ENCODE measurements around the gene C3orf80.
"Not testable (repeated sequence)": the region's sequence is repeated elsewhere in the genome, so short reads cannot be mapped to it uniquely, and the experiment has no call there.

- TF ChIP-seq POLR2AphosphoS5 (IDR thresholded peaks at IDR 0.05; ENCODE audit: low read depth, low read length); EP300 (IDR thresholded peaks at IDR 0.05; ENCODE audit: borderline replicate concordance in 1 of 2, low read depth in 1 of 2, low read length in 1 of 2); TAF1 (IDR thresholded peaks at IDR 0.05; ENCODE audit: borderline replicate concordance, low read depth, low read length); GABPA (IDR thresholded peaks at IDR 0.05; ENCODE audit: low read depth); EZH2phosphoT487 (IDR thresholded peaks at IDR 0.05; ENCODE audit: borderline replicate concordance, low read depth); NFIC (IDR thresholded peaks at IDR 0.05; ENCODE audit: borderline replicate concordance); USF2 (IDR thresholded peaks at IDR 0.05; ENCODE audit: borderline replicate concordance, low read depth, low read length); MXI1 (IDR thresholded peaks at IDR 0.05; ENCODE audit: low read depth, low read length); TCF12 (IDR thresholded peaks at IDR 0.05); IRF3 (IDR thresholded peaks at IDR 0.05; ENCODE audit: low read depth, low read length); SIN3A (IDR thresholded peaks at IDR 0.05; ENCODE audit: borderline replicate concordance, low read depth, low read length); FOXM1 (IDR thresholded peaks at IDR 0.05; ENCODE audit: low read depth); REST (IDR thresholded peaks at IDR 0.05; ENCODE audit: low read depth, low read length): not testable (repeated sequence)
- TF ChIP-seq, protein P1, sequence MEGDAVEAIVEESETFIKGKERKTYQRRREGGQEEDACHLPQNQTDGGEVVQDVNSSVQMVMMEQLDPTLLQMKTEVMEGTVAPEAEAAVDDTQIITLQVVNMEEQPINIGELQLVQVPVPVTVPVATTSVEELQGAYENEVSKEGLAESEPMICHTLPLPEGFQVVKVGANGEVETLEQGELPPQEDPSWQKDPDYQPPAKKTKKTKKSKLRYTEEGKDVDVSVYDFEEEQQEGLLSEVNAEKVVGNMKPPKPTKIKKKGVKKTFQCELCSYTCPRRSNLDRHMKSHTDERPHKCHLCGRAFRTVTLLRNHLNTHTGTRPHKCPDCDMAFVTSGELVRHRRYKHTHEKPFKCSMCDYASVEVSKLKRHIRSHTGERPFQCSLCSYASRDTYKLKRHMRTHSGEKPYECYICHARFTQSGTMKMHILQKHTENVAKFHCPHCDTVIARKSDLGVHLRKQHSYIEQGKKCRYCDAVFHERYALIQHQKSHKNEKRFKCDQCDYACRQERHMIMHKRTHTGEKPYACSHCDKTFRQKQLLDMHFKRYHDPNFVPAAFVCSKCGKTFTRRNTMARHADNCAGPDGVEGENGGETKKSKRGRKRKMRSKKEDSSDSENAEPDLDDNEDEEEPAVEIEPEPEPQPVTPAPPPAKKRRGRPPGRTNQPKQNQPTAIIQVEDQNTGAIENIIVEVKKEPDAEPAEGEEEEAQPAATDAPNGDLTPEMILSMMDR (IDR thresholded peaks at IDR 0.05), result not testable (repeated sequence)
Observed at GRCh38 chr3:160178661-160179060, 46.6 kb upstream of the C3orf80 start.

All from SK-N-SH (cell line).